K562 (cell line): ENCODE results near the gene TRPM4. TPM values are rescaled to one million over a fixed set of nuclear protein-coding genes. Genes with fewer than 3 reads are reported as not detected.

ENCODE experiments used
- BRD4 ChIP-seq: fragments of 200-600 bp; sonication (generic); IDR thresholded peaks from 2 replicates; pipeline ENCODE4 v1.6.1; 2017; ENCODE audit warnings: inconsistent platforms
- EHMT2 ChIP-seq: fragments of 450-650 bp; IDR thresholded peaks from 2 replicates; pipeline ENCODE4 v1.6.1; 2018; ENCODE audit warnings: antibody characterized with exemption
- ELF1 ChIP-seq: fragments of 200-800 bp; sonication (Bioruptor generic); IDR thresholded peaks from 2 replicates; pipeline ENCODE4 v1.6.1; 2016; ENCODE audit warnings: missing genetic modification characterization, missing compliant biosample characterization
- FOXA3 ChIP-seq, 2 experiments: fragments of 450-650 bp in 1 of 2; sonication (generic) in 1 of 2; formaldehyde crosslinking; IDR thresholded peaks in 1 of 2; conservative IDR thresholded peaks in 1 of 2; 2 replicates each; pipeline versions ENCODE4 v1.4.0 to v1.8.0; 2020 to 2022; ENCODE audit warnings: mild to moderate bottlenecking in 2 of 2, missing genetic modification reagents in 1 of 2
- FOXK2 ChIP-seq, 2 experiments: fragments of 450-650 bp; IDR thresholded peaks in 1 of 2; conservative IDR thresholded peaks in 1 of 2; 2 replicates each; pipeline ENCODE4 v1.6.1; 2016; ENCODE audit warnings: low read depth in 2 of 2, mild to moderate bottlenecking in 1 of 2
- KAT8 ChIP-seq: fragments of 450-650 bp; IDR thresholded peaks from 2 replicates; pipeline ENCODE4 v1.6.1; 2016; ENCODE audit warnings: low read depth, mild to moderate bottlenecking
- MECOM ChIP-seq: fragments of 250-450 bp; sonication (Bioruptor Pico); IDR thresholded peaks from 2 replicates; pipeline ENCODE4 v1.8.0; 2022; ENCODE audit warnings: inconsistent platforms
- NCOA6 ChIP-seq: fragments of 450-650 bp; IDR thresholded peaks from 2 replicates; pipeline ENCODE4 v1.6.1; 2017; ENCODE audit warnings: mild to moderate bottlenecking
- PRMT5 ChIP-seq: sonication (generic); formaldehyde crosslinking; IDR thresholded peaks from 2 replicates; pipeline ENCODE4 v1.5.0; 2020; ENCODE audit warnings: missing genetic modification reagents
- SREBF2 ChIP-seq: sonication (generic); formaldehyde crosslinking; IDR thresholded peaks from 2 replicates; pipeline ENCODE4 v1.4.0; 2020; ENCODE audit warnings: mild to moderate bottlenecking, missing genetic modification reagents
- TBL1XR1 ChIP-seq, 2 experiments: IDR thresholded peaks; 2 replicates each; pipeline ENCODE4 v1.6.1; 2012; ENCODE audit warnings: improper control_type of control experiment in 2 of 2, low read length in 2 of 2, mild to moderate bottlenecking in 1 of 2
- TEAD1 ChIP-seq, 2 experiments: fragments of 450-650 bp in 1 of 2; sonication (generic) in 1 of 2; formaldehyde crosslinking; IDR thresholded peaks; 2 replicates each; pipeline versions ENCODE4 v1.4.0 to v1.8.0; 2020 to 2022; ENCODE audit warnings: mild to moderate bottlenecking in 2 of 2, missing genetic modification reagents in 1 of 2
- ZBTB2 ChIP-seq: fragments of 450-650 bp; IDR thresholded peaks from 2 replicates; pipeline ENCODE4 v1.6.1; 2016; ENCODE audit warnings: antibody characterized with exemption
- ZNF263 ChIP-seq: sonication (generic); formaldehyde crosslinking; IDR thresholded peaks from 2 replicates; pipeline ENCODE4 v1.8.0; 2022; ENCODE audit warnings: mild to moderate bottlenecking, missing genetic modification reagents, borderline replicate concordance
- polyA plus RNA-seq, 8 experiments: library from polyadenylated mRNA; depleted of rRNA in 4 of 8; stranded (reverse) in 5 of 8; unstranded in 3 of 8; fragments of >200 nt; fragmentation: Nextera tagmentation in 2 of 8; fragmentation: Illumina TruSeq in 1 of 8; extraction: Ambion mirVana in 2 of 8; extraction: Trizol in 1 of 8; gene quantifications; 2 replicates each; pipeline versions ENCODE4 v1.2.1 to v1.2.3, GENCODE V29; 2011 to 2014; ENCODE audit warnings: inconsistent platforms in 1 of 8, missing spikeins in 1 of 8
- total RNA-seq, 7 experiments: library from RNA; depleted of rRNA in 6 of 7; stranded (reverse); fragments of >200 nt in 6 of 7; fragmentation: Illumina TruSeq in 2 of 7; extraction: Trizol in 2 of 7; gene quantifications; 2 replicates each; pipeline versions ENCODE4 v1.2.1 to v1.2.3, GENCODE V29; 2011 to 2021; ENCODE audit warnings: low replicate concordance in 1 of 7
- TF ChIP-seq, protein P1 (sequence below): IDR thresholded peaks from 2 replicates; pipeline ENCODE4 v1.6.1; 2014; ENCODE audit warnings: antibody characterized with exemption
- TF ChIP-seq, protein P2 (sequence below): fragments of 200-800 bp; sonication (Bioruptor generic); IDR thresholded peaks from 2 replicates; pipeline ENCODE4 v1.6.1; 2017; ENCODE audit warnings: missing genetic modification characterization, missing compliant biosample characterization
- TF ChIP-seq, protein P3 (sequence below): fragments of 450-650 bp; formaldehyde crosslinking; IDR thresholded peaks from 2 replicates; pipeline ENCODE4 v1.4.0; 2020; ENCODE audit warnings: mild to moderate bottlenecking, mixed read lengths

Gene TRPM4
- total and polyA plus RNA-seq, 9 of the 15 experiments (the other 6 are each of a cell fraction or from before 2014, with no cell fraction given) = 6.5 to 45.4 (median 15.2) TPM

DNA sequence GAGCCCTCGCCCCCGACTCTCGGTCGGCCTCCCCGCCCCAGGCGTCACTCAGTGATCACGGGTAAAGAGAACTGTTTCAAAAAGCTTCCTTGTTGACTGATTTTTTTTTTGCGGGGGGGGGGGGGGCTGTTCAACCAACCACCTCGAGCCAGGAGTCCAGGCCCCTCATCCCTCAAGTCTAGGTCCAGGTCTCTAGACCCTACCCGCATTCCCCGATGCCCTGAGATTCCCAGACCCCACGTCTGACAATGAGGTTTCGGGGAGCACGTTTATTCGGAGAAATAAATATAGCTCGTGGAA, 6.7 kb upstream of the TRPM4 start (continued):
- TF ChIP-seq, protein P1, sequence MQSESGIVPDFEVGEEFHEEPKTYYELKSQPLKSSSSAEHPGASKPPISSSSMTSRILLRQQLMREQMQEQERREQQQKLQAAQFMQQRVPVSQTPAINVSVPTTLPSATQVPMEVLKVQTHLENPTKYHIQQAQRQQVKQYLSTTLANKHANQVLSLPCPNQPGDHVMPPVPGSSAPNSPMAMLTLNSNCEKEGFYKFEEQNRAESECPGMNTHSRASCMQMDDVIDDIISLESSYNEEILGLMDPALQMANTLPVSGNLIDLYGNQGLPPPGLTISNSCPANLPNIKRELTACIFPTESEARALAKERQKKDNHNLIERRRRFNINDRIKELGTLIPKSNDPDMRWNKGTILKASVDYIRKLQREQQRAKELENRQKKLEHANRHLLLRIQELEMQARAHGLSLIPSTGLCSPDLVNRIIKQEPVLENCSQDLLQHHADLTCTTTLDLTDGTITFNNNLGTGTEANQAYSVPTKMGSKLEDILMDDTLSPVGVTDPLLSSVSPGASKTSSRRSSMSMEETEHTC = no peak
- TF ChIP-seq ZBTB2 (no peak), KAT8 (no peak), FOXA3 (CRISPR knock-in tag; conservative IDR thresholded peaks at IDR 0.05 in 1 of 2, IDR thresholded peaks at IDR 0.05 in 1 of 2) (0 out of 4 replicates have a peak, but pooled peaks of 1 of the 2 experiments have one; percentile 10), NCOA6 (no peak), SREBF2 (CRISPR knock-in tag) (0 out of 2 replicates have a peak, but pooled peaks have one; percentile 78), TEAD1 (CRISPR knock-in tag; IDR thresholded peaks at IDR 0.05) (0 out of 4 replicates have a peak, but pooled peaks of 1 of the 2 experiments have one; percentile 6), MECOM (no peak), TBL1XR1 (IDR thresholded peaks at IDR 0.05; ENCODE audit: low read length in 2 of 2) (no peak), BRD4 (no peak), PRMT5 (CRISPR knock-in tag) (no peak), ZNF263 (0 out of 2 replicates have a peak, but pooled peaks have one; percentile 14), FOXK2 (conservative IDR thresholded peaks at IDR 0.05 in 1 of 2, IDR thresholded peaks at IDR 0.05 in 1 of 2; ENCODE audit: low read depth in 2 of 2) (no peak), ELF1 (tag) (peak; percentile 30; the same call in 1 of the 2 replicates), EHMT2 (no peak)
- TF ChIP-seq, protein P2, sequence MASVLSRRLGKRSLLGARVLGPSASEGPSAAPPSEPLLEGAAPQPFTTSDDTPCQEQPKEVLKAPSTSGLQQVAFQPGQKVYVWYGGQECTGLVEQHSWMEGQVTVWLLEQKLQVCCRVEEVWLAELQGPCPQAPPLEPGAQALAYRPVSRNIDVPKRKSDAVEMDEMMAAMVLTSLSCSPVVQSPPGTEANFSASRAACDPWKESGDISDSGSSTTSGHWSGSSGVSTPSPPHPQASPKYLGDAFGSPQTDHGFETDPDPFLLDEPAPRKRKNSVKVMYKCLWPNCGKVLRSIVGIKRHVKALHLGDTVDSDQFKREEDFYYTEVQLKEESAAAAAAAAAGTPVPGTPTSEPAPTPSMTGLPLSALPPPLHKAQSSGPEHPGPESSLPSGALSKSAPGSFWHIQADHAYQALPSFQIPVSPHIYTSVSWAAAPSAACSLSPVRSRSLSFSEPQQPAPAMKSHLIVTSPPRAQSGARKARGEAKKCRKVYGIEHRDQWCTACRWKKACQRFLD = 0 out of 2 replicates have a peak, but pooled peaks have one; percentile 52
- TF ChIP-seq, protein P3, sequence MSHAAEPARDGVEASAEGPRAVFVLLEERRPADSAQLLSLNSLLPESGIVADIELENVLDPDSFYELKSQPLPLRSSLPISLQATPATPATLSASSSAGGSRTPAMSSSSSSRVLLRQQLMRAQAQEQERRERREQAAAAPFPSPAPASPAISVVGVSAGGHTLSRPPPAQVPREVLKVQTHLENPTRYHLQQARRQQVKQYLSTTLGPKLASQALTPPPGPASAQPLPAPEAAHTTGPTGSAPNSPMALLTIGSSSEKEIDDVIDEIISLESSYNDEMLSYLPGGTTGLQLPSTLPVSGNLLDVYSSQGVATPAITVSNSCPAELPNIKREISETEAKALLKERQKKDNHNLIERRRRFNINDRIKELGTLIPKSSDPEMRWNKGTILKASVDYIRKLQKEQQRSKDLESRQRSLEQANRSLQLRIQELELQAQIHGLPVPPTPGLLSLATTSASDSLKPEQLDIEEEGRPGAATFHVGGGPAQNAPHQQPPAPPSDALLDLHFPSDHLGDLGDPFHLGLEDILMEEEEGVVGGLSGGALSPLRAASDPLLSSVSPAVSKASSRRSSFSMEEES (CRISPR knock-in tag) = no peak
- TF ChIP-seq, all 486 proteins: peak for 9
